Measurements from ENCODE around the gene CARNS1. TPM values are rescaled to one million over a fixed set of nuclear protein-coding genes. Genes with fewer than 3 reads are reported as not detected.
"Not testable (repeated sequence)": the region's sequence is repeated elsewhere in the genome, so short reads cannot be mapped to it uniquely, and the experiment has no call there.

Gene CARNS1
- total RNA-seq, 1 experiment from 2014 or later = 0.08 TPM

DNA sequence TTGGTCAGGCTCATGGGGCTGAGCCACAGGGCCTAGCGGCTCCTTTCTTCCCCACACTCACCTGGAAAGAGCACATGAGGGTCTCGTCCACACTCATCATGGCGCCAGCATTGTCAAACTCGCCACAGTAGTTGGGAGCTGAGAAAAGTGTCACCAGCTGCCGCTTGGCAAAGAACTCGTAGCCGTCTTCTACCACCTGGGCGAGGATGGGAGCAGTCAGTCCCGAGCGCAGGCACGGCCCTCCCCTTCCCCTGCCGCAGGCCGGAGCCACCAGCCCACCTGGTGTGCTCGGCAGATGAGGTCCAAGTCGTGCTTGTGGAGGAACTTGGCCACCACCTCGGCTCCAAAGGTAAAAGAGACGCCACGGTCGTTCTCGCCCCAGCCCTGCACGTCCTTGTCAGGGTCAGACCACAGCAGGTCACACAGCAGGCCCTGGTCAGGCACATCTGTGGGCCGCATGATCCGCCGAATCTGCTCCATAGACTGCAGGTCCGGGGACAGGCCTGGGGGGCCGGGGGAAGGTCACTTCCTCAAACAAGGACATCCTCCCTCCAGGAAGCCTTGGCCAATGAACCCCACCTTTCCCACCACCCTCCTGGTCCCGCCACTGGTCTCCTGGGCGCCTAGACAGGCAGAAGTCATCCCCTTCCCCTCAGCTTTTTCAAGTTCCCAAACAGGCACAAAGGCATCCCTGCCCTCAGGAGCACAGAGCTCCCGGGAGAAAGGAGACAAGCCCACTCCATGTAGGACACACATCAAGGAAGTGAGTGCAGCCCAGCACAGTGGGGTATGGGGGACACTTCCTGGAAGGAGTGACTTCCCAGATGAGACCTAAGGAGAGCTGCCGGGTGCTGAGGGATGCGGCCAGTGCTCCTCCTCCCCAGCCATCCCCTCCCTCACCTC, 16.6 kb upstream of the CARNS1 start:
- H3K36me3 ChIP-seq = peaks cover 18% of the 10 kb centered on the region
- H3K4me3 ChIP-seq = no peak overlapping the region
- DNase-seq = no peak
- no peaks in the 10 kb centered on the region for H3K27me3 ChIP-seq
- H3K27ac ChIP-seq = no peak overlapping the region
- peaks cover 5% of the 10 kb centered on the region; the same call in 1 of the 2 replicates for H3K4me1 ChIP-seq
- H3K9me3 ChIP-seq (replicated peaks) = no peaks in the 10 kb centered on the region

DNA sequence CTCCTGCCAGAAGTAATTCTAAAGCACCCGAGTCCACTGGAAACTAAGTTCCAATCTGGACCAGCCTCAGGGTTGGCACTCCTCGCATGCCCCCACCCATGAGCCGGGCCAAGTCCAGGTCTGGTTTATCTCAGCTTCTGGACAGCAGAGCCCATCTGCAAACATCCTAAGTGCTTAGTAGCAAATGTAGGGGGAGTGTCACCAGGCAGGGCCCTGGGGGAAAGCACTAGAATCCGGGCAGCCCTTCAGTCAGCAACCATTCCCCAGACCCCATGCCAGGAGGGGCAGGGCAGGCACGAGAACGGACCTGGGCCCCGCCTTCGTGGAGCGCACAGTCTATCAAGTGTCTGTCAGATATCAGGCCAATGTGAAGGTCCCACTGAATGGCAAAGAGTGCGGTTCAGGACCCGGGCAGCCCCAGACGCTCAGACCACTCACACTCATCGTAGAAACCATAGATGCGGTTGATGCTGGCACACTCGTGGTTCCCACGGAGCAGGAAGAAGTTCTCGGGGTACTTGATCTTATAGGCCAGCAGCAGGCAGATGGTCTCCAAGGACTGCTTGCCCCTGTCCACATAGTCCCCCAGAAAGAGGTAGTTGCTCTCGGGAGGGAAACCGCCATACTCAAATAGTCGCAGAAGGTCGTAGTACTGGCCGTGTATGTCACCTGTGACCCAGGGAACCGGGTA, 15.1 kb upstream of the CARNS1 start:
- H3K27ac ChIP-seq = peak overlapping the region; percentile 70
- no peaks in the 10 kb centered on the region for H3K27me3 ChIP-seq
- no peak for DNase-seq
- H3K4me3 ChIP-seq = peak overlapping the region; percentile 78
- H3K4me1 ChIP-seq = peaks cover 5% of the 10 kb centered on the region; the same call in 1 of the 2 replicates
- H3K9me3 ChIP-seq (replicated peaks) = no peaks in the 10 kb centered on the region
- peaks cover 18% of the 10 kb centered on the region for H3K36me3 ChIP-seq

- Histone ChIP-seq H3K36me3 (peaks cover 14% of the 10 kb centered on the region), H3K27ac (peak overlapping the region; percentile 70), H3K4me1 (peaks cover 5% of the 10 kb centered on the region; the same call in 1 of the 2 replicates), H3K27me3 (no peaks in the 10 kb centered on the region), H3K4me3 (peak overlapping the region; percentile 78), H3K9me3 (replicated peaks) (no peaks in the 10 kb centered on the region)
- DNase-seq = peak in 1 of 2 experiments; percentile 53
These were observed 14.5 kb upstream of the CARNS1 start for GRCh38 chr11:67400942-67401494.

DNA sequence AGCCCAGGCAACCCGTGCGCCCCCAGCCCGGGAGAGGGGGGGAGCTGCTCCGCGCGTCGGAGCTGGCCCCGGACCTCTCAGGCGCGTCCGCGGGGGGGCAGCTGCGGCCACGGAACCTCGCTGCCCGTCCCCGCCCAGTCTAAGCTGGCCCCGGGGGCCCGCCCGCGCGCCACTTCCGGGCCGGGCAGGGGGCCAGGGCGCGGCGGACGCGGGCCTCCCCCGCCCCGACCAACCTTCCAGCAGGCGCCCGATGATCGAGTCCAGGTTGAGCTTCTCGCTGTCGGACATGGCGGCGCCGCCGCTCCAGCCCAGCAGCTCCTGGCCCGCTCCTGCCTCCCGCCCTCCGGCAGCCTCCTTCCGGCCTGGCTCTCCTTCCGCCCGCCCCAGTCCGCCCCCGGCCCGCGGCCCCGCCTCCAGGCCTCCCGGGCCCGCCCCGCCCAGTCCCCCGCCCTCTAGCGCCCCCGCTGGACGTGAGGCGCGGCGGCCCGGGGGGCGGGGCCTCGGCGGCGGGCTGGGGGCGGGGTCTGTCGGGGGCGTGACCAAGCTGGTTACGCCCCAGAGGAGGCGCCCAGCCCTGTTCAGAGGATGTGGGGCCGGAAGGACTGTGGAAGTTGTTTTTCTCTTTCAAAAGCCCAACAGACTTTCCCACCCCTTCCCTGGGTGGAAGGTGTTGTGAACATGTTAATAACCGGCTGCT, 13.8 kb upstream of the CARNS1 start, which contains the start of gene PPP1CA:
Gene PPP1CA, minus strand, starts transcription at position 364 of the 697 bp plus-strand sequence. Its CDS starts 76 bp downstream, at position 288.
- Histone ChIP-seq H3K36me3 (peaks cover 14% of the 10 kb centered on the region), H3K27me3 (no peaks in the 10 kb centered on the region), H3K4me3 (peak within 1 kb of the TSS; percentile 78), H3K4me1 (peaks cover 5% of the 10 kb centered on the region; the same call in 1 of the 2 replicates), H3K27ac (peak within 1 kb of the TSS; percentile 70), H3K9me3 (replicated peaks) (no peaks in the 10 kb centered on the region)
- peak; percentile 89 to 90 for DNase-seq

- H3K9me3 ChIP-seq (replicated peaks); H3K27me3 ChIP-seq; H3K4me1 ChIP-seq; DNase-seq: not testable (repeated sequence)
- peak overlapping the region; percentile 35; the same call in 1 of the 2 replicates for H3K27ac ChIP-seq
- peaks cover 13% of the 10 kb centered on the region for H3K36me3 ChIP-seq
- H3K4me3 ChIP-seq = peak overlapping the region; percentile 78
These were observed 13.2 kb upstream of the CARNS1 start for GRCh38 chr11:67402192-67402839.

DNA sequence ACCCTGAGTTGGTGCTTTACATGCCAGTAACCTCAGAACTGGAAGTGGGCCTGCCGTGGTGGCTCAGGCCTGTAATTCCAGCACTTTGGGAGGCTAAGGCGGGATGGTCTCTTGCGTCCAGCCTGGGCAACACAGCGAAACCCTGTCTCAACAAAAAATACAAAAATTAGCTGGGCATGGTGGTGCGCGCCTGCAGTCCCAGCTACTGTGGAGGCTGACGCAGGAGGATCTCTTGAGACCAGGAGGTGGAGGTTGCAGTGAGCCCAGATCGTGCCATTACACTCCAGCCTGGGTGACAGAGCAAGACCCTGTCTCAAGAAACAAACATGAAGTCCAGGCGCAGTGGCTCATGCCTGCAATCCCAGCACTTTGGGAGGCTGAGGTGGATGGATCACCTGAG, 12.4 kb upstream of the CARNS1 start:
- H3K27me3 ChIP-seq; DNase-seq; H3K4me3 ChIP-seq; H3K27ac ChIP-seq; H3K9me3 ChIP-seq (replicated peaks); H3K4me1 ChIP-seq; H3K36me3 ChIP-seq: not testable (repeated sequence)

GRCh38 chr11:67404515-67405195, 10.8 kb upstream of the CARNS1 start:
- H3K4me1 ChIP-seq = peaks cover 7% of the 10 kb centered on the region; the same call in 1 of the 2 replicates
- no peaks in the 10 kb centered on the region for H3K9me3 ChIP-seq (replicated peaks)
- H3K4me3 ChIP-seq = no peak overlapping the region
- H3K36me3 ChIP-seq = peaks cover under 1% of the 10 kb centered on the region
- no peak overlapping the region for H3K27ac ChIP-seq
- peaks cover 21% of the 10 kb centered on the region for H3K27me3 ChIP-seq
- no peak for DNase-seq

DNA sequence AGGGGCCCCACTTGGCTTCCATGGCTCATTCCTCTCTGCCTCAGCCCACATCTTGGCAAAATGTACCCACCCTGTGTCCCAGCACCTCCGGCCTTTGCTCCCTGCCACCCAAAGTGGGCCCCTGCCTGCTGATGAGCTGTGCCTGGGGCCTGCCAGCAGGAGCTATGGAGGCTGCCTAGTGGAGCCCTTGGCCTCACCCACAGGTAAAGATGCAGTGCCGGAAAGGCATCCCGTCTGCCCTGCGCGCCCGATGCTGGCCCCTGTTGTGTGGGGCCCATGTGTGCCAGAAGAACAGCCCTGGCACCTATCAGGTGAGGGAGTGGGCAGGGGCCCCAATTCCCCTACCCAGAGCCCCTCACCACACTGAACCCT, 10.3 kb upstream of the CARNS1 start:
- no peak for DNase-seq
- Histone ChIP-seq H3K27ac (no peak overlapping the region), H3K4me1 (peaks cover 7% of the 10 kb centered on the region; the same call in 1 of the 2 replicates)

GRCh38 chr11:67405688-67406339, 9.7 kb upstream of the CARNS1 start:
- no peak overlapping the region for H3K27ac ChIP-seq
- peaks cover 6% of the 10 kb centered on the region; the same call in 1 of the 2 replicates for H3K4me1 ChIP-seq
- H3K9me3 ChIP-seq (replicated peaks) = no peaks in the 10 kb centered on the region
- DNase-seq = no peak
- H3K4me3 ChIP-seq = no peak overlapping the region
- no peaks in the 10 kb centered on the region for H3K36me3 ChIP-seq
- H3K27me3 ChIP-seq = peaks cover 32% of the 10 kb centered on the region

More for the DNA sequence above, 10.3 kb upstream of the CARNS1 start:
- Histone ChIP-seq H3K27me3 (peaks cover 26% of the 10 kb centered on the region), H3K4me3 (no peak overlapping the region), H3K36me3 (no peaks in the 10 kb centered on the region; the same call in 1 of the 2 replicates), H3K9me3 (replicated peaks) (no peaks in the 10 kb centered on the region)

GRCh38 chr11:67406420-67406968, 9.0 kb upstream of the CARNS1 start:
- Histone ChIP-seq H3K4me3 (no peak overlapping the region), H3K27me3 (peaks cover 33% of the 10 kb centered on the region), H3K4me1 (peaks cover 6% of the 10 kb centered on the region; the same call in 1 of the 2 replicates), H3K27ac (no peak overlapping the region), H3K9me3 (replicated peaks) (no peaks in the 10 kb centered on the region), H3K36me3 (no peaks in the 10 kb centered on the region)
- DNase-seq = no peak

DNA sequence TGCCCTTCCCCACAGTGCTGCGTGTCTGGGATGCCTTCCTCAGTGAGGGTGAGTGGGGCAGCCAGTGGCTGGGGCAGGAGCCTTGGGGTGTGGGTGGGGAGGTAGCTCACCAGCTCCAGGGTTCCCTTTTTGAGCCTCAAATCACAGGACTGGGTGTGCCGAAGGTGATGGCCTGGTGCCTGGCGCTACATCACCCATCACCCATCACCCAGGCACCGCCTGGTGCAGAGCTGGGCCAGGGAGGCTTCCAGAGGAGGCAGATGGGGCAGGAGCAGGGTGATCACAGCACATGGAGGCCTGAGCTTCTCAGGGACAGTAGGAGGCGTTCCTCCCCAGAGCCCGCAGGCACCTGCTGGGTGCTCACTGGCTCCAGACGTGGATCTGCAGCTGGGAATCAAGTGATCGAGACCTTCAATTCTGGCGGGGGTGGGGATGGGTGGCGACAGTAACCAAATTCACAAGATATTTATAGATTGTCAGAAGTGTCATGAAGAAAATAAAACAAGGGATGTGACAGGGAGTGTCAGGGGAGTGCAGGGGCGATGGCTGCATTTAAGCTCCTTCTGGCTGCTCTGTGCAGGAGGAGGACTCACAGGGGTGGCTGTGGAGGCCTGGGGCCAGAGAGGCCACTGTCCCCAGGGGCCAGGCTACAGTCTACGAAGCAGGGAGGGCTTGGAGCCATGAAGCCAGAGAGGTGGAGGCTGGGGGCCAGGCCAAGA, 8.3 kb upstream of the CARNS1 start:
- Histone ChIP-seq H3K27me3 (peaks cover 33% of the 10 kb centered on the region), H3K4me3 (no peak overlapping the region)

DNA sequence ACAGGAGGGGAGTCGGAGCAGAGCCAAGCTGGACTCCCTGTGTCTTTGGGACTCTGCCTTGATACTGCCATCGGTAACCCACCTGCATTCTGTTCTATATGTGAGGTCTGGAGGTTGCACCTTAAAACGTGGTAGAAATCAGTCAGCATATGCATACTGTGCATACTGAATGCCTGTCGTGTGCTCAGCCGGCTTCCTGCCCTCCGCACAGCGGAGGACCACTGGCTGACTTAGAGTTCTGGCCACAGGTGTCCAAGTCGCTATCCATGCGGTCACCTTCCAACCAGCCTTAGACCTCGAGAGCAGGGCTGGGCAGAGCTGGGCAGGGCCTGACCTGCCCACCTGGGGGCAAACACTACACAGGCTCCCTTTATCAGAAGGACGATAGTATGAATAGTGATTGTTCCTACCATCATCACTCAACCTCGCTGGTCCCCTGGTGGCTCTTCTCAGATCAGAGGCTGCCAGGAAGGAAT, 7.8 kb upstream of the CARNS1 start:
- H3K27ac ChIP-seq = no peak overlapping the region
- H3K9me3 ChIP-seq (replicated peaks) = no peaks in the 10 kb centered on the region
- no peak overlapping the region for H3K4me3 ChIP-seq
- H3K4me1 ChIP-seq = 0 out of 2 replicates have a peak, but pooled peaks cover 3% of the 10 kb centered on the region
- H3K36me3 ChIP-seq = no peaks in the 10 kb centered on the region
- H3K27me3 ChIP-seq = peaks cover 33% of the 10 kb centered on the region
- no peak for DNase-seq

More for the DNA sequence above, 8.3 kb upstream of the CARNS1 start:
- peaks cover 6% of the 10 kb centered on the region; the same call in 1 of the 2 replicates for H3K4me1 ChIP-seq
- H3K9me3 ChIP-seq (replicated peaks) = no peaks in the 10 kb centered on the region
- H3K27ac ChIP-seq = no peak overlapping the region
- no peaks in the 10 kb centered on the region for H3K36me3 ChIP-seq
- no peak for DNase-seq

All from SJCRH30 (cell line).